UCSD-AML1 (cell line): ENCODE data around the gene ARF6.
"Not testable (repeated sequence)": the region's sequence is repeated elsewhere in the genome, so short reads cannot be mapped to it uniquely, and the experiment has no call there.

Experiments
- DNase-seq: peaks from one replicate; lab custom pipeline; 2025; ENCODE audit not compliant: unreplicated experiment; lab: John Stamatoyannopoulos, UW

Gene ARF6

GRCh38 chr14:49875640-49876198 is 17.2 kb upstream of the ARF6 start:
- no peak for DNase-seq

DNA sequence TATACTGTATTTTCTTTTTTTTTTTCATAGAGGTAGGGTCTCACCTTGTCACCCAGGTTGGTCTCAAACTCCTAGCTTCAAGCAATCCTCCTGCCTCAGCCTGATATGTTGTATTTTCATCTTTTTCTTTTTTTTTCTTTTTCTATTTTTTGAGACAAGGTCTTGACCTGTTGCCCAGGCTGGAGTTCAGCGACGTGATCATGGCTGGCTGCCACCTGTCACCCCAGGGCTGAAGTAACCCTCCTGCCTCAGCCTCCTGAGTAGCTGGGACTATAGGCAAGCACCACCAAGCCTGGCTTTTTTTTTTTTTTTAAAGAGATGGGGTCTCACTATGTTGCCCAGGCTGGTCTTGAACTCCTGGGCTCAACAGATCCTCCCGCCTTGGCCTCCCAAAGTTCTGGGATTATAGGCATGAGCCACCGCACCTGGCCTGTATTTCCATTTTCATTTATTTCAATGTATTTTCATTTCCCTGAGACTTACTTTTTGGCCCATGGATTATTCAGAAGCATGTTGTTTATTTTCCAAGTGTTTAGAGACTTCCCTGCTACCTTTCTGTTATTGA is 16.2 kb upstream of the ARF6 start:
- no peak for DNase-seq

DNA sequence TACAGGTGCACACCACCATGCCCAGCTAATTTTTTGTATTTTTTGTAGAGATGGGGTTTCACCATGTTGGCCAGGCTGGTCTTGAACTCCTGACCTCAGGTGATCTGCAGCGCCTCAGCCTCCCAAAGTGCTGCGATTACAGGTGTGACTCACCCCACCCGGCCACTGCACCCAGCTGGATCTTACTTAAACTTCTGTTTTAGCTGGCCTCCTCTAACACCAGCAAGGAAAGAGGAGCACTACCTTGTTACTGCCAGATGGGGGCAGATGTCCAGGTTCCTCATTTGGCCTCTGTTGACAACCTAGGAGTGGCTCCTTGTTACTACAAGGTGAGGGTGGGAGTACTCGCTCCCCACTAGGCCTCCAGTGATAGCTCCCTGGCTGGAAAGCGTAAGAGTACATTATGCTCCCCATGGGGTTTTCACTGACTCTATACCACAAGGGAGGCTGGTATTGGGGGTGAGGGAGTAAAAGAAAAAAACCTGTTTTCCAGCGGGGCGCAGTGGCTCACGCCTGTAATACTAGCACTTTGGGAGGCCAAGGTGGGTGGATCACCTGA is 13.2 kb upstream of the ARF6 start:
- peak; percentile 49 for DNase-seq

GRCh38 chr14:49880267-49881064 is 12.4 kb upstream of the ARF6 start:
- no peak for DNase-seq

GRCh38 chr14:49881350-49882001 is 11.4 kb upstream of the ARF6 start:
- no peak for DNase-seq

- no peak for DNase-seq
Measured at GRCh38 chr14:49882826-49883694, 9.8 kb upstream of the ARF6 start.

- no peak for DNase-seq
Measured at GRCh38 chr14:49886523-49886922, 6.4 kb upstream of the ARF6 start.

GRCh38 chr14:49888293-49888692 is 4.6 kb upstream of the ARF6 start:
- DNase-seq: no peak

DNA sequence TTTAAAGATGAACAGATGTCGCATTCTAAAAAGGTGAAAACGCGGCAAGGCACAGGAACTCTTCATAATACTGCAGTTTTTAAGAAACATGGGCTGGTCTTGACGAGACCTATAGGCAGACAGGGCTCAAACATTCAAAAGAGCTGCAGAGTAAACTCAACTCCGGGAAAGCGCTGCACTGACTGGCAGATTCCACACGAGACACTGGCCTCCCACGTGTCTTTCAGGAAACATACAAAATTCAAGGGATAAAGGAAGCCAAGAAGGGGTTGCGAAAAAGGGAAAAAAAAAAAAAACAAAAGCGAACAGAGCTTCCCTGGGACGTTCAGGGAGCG is 614 bp upstream of the ARF6 start:
- peak; percentile 72 for DNase-seq

DNA sequence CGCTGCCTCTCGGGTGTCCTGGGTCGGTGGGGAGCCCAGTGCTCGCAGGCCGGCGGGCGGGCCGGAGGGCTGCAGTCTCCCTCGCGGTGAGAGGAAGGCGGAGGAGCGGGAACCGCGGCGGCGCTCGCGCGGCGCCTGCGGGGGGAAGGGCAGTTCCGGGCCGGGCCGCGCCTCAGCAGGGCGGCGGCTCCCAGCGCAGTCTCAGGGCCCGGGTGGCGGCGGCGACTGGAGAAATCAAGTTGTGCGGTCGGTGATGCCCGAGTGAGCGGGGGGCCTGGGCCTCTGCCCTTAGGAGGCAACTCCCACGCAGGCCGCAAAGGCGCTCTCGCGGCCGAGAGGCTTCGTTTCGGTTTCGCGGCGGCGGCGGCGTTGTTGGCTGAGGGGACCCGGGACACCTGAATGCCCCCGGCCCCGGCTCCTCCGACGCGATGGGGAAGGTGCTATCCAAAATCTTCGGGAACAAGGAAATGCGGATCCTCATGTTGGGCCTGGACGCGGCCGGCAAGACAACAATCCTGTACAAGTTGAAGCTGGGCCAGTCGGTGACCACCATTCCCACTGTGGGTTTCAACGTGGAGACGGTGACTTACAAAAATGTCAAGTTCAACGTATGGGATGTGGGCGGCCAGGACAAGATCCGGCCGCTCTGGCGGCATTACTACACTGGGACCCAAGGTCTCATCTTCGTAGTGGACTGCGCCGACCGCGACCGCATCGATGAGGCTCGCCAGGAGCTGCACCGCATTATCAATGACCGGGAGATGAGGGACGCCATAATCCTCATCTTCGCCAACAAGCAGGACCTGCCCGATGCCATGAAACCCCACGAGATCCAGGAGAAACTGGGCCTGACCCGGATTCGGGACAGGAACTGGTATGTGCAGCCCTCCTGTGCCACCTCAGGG is 679 bp downstream of the ARF6 start:
- peak; percentile 72 for DNase-seq

GRCh38 chr14:49894214-49895107 is 1.6 kb downstream of the ARF6 start:
- not testable (repeated sequence) for DNase-seq

- DNase-seq: no peak
Measured at GRCh38 chr14:49895480-49895879, 2.6 kb downstream of the ARF6 start.

GRCh38 chr14:49896272-49896671 is 3.4 kb downstream of the ARF6 start:
- not testable (repeated sequence) for DNase-seq

DNA sequence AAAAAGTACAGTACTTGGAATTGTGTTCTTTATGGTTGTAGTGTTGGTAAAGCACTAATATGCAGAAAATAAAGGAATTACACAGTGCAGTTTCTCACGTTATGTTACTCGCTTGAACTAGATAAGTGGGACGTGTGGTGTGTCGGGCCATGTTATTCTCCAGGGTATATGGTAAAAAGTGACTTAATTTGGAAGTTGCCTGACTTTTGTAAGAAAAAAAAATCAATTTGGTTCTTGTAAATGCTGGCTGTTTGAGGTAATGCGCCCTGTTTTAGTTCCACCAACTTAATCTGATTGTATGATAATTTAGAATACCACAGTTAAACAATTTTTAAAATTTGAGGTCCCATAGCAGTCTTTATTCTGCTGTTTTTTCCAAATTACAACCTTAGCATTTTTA is 4.1 kb downstream of the ARF6 start:
- DNase-seq: no peak

GRCh38 chr14:49897414-49897813 is 4.5 kb downstream of the ARF6 start:
- no peak for DNase-seq

GRCh38 chr14:49897965-49898364 is 5.1 kb downstream of the ARF6 start:
- DNase-seq: no peak

DNA sequence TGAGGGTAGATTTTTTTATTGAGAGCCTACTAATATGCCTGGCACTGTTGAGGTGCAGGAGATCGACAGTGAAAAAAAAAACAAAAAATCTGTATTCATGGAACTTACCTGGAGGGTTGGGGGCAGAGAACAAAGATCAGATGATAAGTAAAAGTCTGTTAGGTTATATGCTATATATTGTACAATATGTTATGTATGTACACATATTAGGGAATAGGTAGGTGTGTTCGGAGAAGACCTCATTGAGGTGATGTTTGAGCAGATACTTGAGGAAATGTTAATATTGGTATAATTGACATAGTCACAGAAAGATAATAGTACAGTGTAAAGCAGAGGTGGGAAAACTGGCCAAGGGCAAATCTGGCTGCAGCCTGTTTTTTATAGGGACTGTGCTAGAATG is 5.6 kb downstream of the ARF6 start:
- DNase-seq: no peak

DNA sequence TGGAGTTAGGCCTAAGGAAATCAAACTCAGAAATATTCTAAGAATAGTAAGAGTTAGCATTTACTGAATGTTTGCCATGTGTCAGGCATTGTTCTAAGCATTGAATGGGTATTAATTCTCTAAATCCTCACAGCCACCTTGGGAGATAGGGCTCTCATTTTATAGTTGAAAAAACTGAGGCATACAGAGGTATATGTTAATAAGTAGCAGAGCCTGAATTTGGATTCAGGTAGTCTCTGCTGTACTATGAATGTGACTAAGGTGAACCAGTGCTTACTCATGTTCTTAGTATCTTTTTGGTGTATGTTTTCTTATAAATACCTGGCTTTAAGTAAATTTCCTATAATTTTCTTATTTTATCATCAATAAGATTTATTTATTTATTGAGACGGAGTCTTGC is 8.1 kb downstream of the ARF6 start:
- no peak for DNase-seq
